Effector memory CD4-positive, alpha-beta T cell (primary cell): ENCODE data around the gene VPS54.
"Not testable (repeated sequence)": the region's sequence is repeated elsewhere in the genome, so short reads cannot be mapped to it uniquely, and the experiment has no call there.

Experiments
- DNase-seq, 3 donors: peaks; one replicate each; pipeline ENCODE4 v3.0.0-alpha.2; 2020
- H3K27ac ChIP-seq: 2 replicates; pipeline ENCODE4 v1.7.0; 2013; ENCODE audit warnings: mild to moderate bottlenecking, low read length, moderate library complexity; ENCODE audit not compliant: insufficient read depth, poor library complexity, severe bottlenecking
- H3K27me3 ChIP-seq: replicated peaks from 2 replicates; pipeline ENCODE4 v1.7.0; 2013; ENCODE audit warnings: mild to moderate bottlenecking, low read length; ENCODE audit not compliant: insufficient read depth, control insufficient read depth, poor library complexity, severe bottlenecking
- H3K36me3 ChIP-seq: 2 replicates; pipeline ENCODE4 v1.7.0; 2013; ENCODE audit warnings: mild to moderate bottlenecking, low read length, moderate library complexity; ENCODE audit not compliant: control insufficient read depth, insufficient read depth
- H3K4me1 ChIP-seq: 2 replicates; pipeline ENCODE4 v1.7.0; 2013; ENCODE audit warnings: low read length, mild to moderate bottlenecking; ENCODE audit not compliant: control insufficient read depth, insufficient read depth, poor library complexity, severe bottlenecking
- H3K4me3 ChIP-seq: 2 replicates; pipeline ENCODE4 v1.7.0; 2013; ENCODE audit warnings: low read length, low read depth, mild to moderate bottlenecking; ENCODE audit not compliant: insufficient read depth, poor library complexity, severe bottlenecking
- H3K9me3 ChIP-seq: 2 replicates; pipeline ENCODE4 v1.7.0; 2013; ENCODE audit warnings: mild to moderate bottlenecking, low read length, moderate library complexity; ENCODE audit not compliant: control insufficient read depth

Gene VPS54

DNA sequence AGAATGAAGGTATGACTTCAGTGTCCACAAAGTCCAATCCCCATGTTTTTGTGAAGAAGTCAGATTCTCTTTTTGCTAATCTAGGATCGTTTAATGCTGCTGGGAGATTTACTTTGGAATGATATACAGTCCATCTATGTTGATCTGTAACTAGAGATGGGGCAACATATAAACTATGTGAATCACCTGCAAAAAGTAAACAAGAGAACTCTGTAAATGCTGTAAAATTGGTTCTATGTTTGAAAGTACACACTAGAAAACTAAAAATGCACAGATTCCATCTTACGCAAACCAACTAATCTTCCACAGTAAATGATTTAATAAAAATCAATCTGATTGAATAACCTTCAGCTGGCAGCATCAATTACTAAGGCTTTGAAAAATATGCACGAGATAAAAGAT is 37.5 kb downstream of the VPS54 start:
- no peak for DNase-seq
- H3K36me3 ChIP-seq = peaks cover 3% of the 10 kb centered on the region

GRCh38 chr2:63980794-63981193 is 38.4 kb downstream of the VPS54 start:
- H3K27me3 ChIP-seq = no peaks in the 10 kb centered on the region
- DNase-seq = no peak
- H3K9me3 ChIP-seq = no peaks in the 10 kb centered on the region
- no peak overlapping the region for H3K4me3 ChIP-seq
- H3K36me3 ChIP-seq = peaks cover 3% of the 10 kb centered on the region
- H3K4me1 ChIP-seq = peaks cover 22% of the 10 kb centered on the region
- no peak overlapping the region for H3K27ac ChIP-seq

More for the DNA sequence above, 37.5 kb downstream of the VPS54 start:
- H3K4me1 ChIP-seq = peaks cover 22% of the 10 kb centered on the region
- H3K4me3 ChIP-seq = no peak overlapping the region
- no peaks in the 10 kb centered on the region for H3K27me3 ChIP-seq
- no peak overlapping the region for H3K27ac ChIP-seq
- no peaks in the 10 kb centered on the region for H3K9me3 ChIP-seq

- Histone ChIP-seq H3K27ac (no peak overlapping the region), H3K36me3 (peaks cover 3% of the 10 kb centered on the region), H3K9me3 (no peaks in the 10 kb centered on the region), H3K4me3 (no peak overlapping the region), H3K4me1 (peaks cover 11% of the 10 kb centered on the region), H3K27me3 (no peaks in the 10 kb centered on the region)
- no peak for DNase-seq
Observed at GRCh38 chr2:63977904-63978303, 41.3 kb downstream of the VPS54 start.

GRCh38 chr2:63976125-63976510 is 43.1 kb downstream of the VPS54 start:
- H3K4me3 ChIP-seq = no peak overlapping the region
- H3K4me1 ChIP-seq = peaks cover 11% of the 10 kb centered on the region
- no peaks in the 10 kb centered on the region for H3K27me3 ChIP-seq
- H3K27ac ChIP-seq = no peak overlapping the region
- no peaks in the 10 kb centered on the region for H3K9me3 ChIP-seq
- DNase-seq = no peak
- H3K36me3 ChIP-seq = peaks cover 3% of the 10 kb centered on the region

DNA sequence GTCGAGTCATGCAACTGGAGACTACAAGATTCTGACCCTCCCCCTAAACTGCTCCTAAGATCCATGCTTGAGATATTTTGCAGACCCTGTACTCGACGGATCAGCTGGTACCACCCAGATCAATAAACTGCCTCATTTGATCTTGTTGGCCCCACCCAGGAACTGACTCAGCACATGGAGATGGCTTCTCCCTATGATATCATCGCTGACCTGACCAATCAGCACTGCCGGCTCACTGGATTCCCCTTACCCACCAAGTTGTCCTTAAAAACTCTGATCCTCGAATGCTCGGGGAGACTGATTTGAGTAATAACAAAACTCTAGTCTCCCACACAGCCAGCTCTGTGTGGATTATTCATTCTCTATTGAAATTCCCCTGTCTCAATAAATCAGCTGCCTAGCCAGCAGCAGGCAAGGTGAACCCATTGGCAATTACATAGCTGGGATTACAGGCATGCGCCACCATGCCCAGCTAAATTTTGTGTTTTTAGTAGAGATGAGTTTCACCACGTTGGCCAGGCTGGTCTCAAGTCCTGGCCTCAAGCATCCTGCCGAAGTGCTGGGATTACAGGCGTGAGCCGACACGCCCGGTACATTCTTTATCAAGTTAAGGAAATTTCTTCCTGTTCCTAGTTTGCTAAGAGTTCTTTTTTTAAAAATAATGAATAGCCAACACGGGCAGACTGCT is 43.6 kb downstream of the VPS54 start:
- no peak overlapping the region for H3K4me3 ChIP-seq
- DNase-seq = no peak
- H3K27ac ChIP-seq = no peak overlapping the region

GRCh38 chr2:63975036-63975435 is 44.2 kb downstream of the VPS54 start:
- H3K36me3 ChIP-seq, H3K27ac ChIP-seq: not testable (repeated sequence)

More for the DNA sequence above, 43.6 kb downstream of the VPS54 start:
- H3K4me1 ChIP-seq = peaks cover 11% of the 10 kb centered on the region
- H3K27me3 ChIP-seq = no peaks in the 10 kb centered on the region
- no peaks in the 10 kb centered on the region for H3K9me3 ChIP-seq
- peaks cover 3% of the 10 kb centered on the region for H3K36me3 ChIP-seq

DNA sequence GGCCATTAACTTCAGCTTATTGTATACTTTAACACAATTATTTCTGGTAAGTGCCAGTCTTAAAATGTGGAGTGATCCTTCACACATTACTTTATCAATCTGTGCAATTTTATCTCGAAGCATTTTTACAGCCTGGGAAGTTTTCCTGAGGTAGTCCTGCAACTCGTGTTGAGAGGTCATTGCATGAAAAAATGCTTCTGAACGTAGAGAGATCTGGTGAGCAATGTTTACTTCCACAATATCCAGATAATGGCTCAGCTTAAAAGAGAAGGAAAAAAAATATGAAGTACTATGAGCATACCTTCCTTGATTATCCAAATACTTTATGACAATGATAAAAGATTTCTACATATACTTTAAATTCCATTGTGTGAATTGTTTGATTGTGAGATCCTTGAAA is 57.0 kb downstream of the VPS54 start:
- no peaks in the 10 kb centered on the region for H3K27me3 ChIP-seq
- H3K36me3 ChIP-seq = peaks cover 19% of the 10 kb centered on the region
- no peaks in the 10 kb centered on the region for H3K9me3 ChIP-seq
- H3K27ac ChIP-seq = no peak overlapping the region
- DNase-seq = no peak
- H3K4me1 ChIP-seq = no peaks in the 10 kb centered on the region
- H3K4me3 ChIP-seq = no peak overlapping the region

More at GRCh38 chr2:63975036-63975435, 44.2 kb downstream of the VPS54 start:
- not testable (repeated sequence) for H3K27me3 ChIP-seq, H3K9me3 ChIP-seq, H3K4me3 ChIP-seq, DNase-seq
- H3K4me1 ChIP-seq = peaks cover 11% of the 10 kb centered on the region

DNA sequence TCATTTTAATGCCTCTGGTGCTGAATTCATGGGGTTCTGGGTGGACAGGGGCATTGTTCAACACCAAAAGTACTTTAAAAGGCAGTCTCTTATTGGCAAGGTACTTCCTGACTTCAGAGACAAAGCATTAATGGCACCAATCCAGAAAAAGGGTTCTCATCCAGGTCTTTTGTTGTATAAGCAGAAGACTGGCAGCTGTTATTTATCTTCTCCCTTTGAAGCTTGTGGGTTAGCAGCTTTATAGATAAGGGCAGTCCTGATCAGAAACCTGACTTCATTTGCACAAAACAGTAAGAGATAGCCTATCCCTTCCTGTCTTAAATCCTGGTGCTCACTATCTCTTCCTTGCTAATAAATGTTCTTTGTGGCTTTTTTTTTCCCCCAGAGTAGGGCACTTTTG is 68.8 kb downstream of the VPS54 start:
- Histone ChIP-seq H3K4me3 (no peak overlapping the region), H3K4me1 (no peaks in the 10 kb centered on the region), H3K27me3 (no peaks in the 10 kb centered on the region), H3K27ac (no peak overlapping the region), H3K36me3 (no peaks in the 10 kb centered on the region), H3K9me3 (no peaks in the 10 kb centered on the region)
- no peak for DNase-seq

GRCh38 chr2:63942788-63943187 is 76.4 kb downstream of the VPS54 start:
- Histone ChIP-seq H3K27ac (no peak overlapping the region), H3K27me3 (no peaks in the 10 kb centered on the region), H3K9me3 (no peaks in the 10 kb centered on the region), H3K36me3 (peaks cover 3% of the 10 kb centered on the region), H3K4me3 (no peak overlapping the region), H3K4me1 (no peaks in the 10 kb centered on the region)
- no peak for DNase-seq

GRCh38 chr2:63932104-63932503 is 87.1 kb downstream of the VPS54 start:
- not testable (repeated sequence) for H3K27ac ChIP-seq, H3K4me3 ChIP-seq, H3K27me3 ChIP-seq, H3K36me3 ChIP-seq, H3K4me1 ChIP-seq, DNase-seq, H3K9me3 ChIP-seq
